Kidney epithelial cell (primary cell): ENCODE results near the gene PPP1R14C. TPM values are rescaled to one million over a fixed set of nuclear protein-coding genes. Genes with fewer than 3 reads are reported as not detected.
A peak's percentile ranks its signal among the peaks of the same experiment; 100 is the strongest.

Experiments
- DNase-seq: peaks from one replicate; pipeline ENCODE4 v3.0.0-alpha.2; 2010; ENCODE audit warnings: low read depth
- H3K27me3 ChIP-seq: 2 replicates; pipeline ENCODE4 v1.6.0; 2011; ENCODE audit warnings: low read length; ENCODE audit not compliant: control insufficient read depth, insufficient read depth
- H3K36me3 ChIP-seq: 2 replicates; pipeline ENCODE4 v1.5.1; 2011; ENCODE audit warnings: low read length; ENCODE audit not compliant: control insufficient read depth, insufficient read depth
- H3K4me3 ChIP-seq: 2 replicates; pipeline ENCODE4 v1.5.1; 2011; ENCODE audit warnings: low read depth, mild to moderate bottlenecking, control low read depth, low read length
- total RNA-seq: library from RNA; depleted of rRNA; stranded (reverse); fragments of >200 nt; gene quantifications from 2 replicates; pipeline ENCODE4 v1.2.3, GENCODE V29; 2015
- TF ChIP-seq, protein P1 (sequence below): IDR thresholded peaks from 2 replicates; pipeline ENCODE4 v1.5.1; 2011; ENCODE audit warnings: mild to moderate bottlenecking, moderate library complexity, low read length, control low read depth, inconsistent platforms; ENCODE audit not compliant: insufficient read depth, poor library complexity, severe bottlenecking

PPP1R14C gene, protein sequence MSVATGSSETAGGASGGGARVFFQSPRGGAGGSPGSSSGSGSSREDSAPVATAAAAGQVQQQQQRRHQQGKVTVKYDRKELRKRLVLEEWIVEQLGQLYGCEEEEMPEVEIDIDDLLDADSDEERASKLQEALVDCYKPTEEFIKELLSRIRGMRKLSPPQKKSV
- 37.0 and 45.5 TPM in 2 replicates for total RNA-seq

DNA sequence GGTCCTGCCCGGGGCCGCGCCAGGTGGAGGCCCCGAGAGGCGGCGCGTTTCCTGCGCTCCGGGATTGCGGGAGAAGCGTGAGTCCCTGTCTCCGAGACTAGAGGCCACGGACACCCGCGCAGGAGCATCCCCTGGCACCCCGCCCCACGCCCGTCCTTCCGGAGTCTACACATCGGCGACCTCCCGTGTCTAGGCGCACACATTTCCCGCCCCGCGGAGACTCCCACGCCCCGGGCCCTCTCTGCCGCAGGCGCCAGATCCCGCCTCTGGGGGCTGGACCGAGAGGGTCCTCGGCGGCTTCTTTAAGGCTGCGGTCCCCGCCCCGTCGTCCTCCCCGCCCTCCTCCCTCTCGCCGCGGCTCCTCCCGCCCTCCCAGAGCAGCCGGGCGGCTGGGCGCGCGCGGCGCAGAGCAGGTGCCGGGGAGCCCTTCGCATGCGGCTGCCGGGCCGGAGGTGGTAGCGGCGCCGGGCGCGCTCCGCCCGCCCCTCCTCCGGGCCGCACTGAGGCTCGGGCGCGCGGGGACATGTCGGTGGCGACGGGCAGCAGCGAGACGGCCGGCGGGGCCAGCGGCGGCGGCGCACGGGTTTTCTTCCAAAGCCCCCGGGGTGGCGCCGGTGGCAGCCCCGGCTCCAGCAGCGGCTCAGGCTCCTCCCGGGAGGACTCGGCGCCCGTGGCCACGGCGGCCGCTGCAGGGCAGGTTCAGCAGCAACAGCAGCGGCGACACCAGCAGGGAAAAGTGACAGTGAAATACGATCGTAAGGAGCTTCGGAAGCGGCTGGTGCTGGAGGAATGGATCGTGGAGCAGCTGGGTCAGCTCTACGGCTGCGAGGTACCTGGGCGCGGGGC lies at the start of gene PPP1R14C:
Gene PPP1R14C (plus strand): TSS at position 375 of the 846 bp plus-strand sequence. CDS start 149 bp downstream, at position 524.
- TF ChIP-seq, protein P1, sequence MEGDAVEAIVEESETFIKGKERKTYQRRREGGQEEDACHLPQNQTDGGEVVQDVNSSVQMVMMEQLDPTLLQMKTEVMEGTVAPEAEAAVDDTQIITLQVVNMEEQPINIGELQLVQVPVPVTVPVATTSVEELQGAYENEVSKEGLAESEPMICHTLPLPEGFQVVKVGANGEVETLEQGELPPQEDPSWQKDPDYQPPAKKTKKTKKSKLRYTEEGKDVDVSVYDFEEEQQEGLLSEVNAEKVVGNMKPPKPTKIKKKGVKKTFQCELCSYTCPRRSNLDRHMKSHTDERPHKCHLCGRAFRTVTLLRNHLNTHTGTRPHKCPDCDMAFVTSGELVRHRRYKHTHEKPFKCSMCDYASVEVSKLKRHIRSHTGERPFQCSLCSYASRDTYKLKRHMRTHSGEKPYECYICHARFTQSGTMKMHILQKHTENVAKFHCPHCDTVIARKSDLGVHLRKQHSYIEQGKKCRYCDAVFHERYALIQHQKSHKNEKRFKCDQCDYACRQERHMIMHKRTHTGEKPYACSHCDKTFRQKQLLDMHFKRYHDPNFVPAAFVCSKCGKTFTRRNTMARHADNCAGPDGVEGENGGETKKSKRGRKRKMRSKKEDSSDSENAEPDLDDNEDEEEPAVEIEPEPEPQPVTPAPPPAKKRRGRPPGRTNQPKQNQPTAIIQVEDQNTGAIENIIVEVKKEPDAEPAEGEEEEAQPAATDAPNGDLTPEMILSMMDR = peak; percentile 7

DNA sequence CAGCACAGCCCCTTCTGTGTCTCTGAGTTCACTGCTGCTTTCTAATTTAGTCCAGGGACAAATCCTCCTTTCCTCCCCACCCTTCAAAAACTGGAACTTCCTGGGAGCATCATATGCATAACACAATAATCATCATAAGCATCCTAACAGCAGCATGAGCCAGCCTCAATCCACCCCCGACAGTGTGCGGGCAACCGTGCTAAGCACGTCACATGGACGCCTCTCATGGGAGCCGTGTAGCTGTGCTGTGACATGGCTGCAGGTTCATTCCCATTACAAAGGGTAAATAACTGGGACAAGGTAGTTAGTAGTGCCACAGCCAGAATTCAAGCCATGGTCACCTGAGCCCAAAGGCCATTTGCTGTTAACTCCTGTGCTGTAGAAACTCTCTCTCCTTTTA lies 49.4 kb upstream of the PPP1R14C start:
- H3K36me3 ChIP-seq = no peaks in the 10 kb centered on the region
- TF ChIP-seq, protein P1 = no peak
- no peak for DNase-seq
- H3K4me3 ChIP-seq = no peak overlapping the region
- peaks cover 2% of the 10 kb centered on the region for H3K27me3 ChIP-seq

More for the DNA sequence above, at the start of gene PPP1R14C:
- no peaks in the 10 kb centered on the region for H3K27me3 ChIP-seq
- DNase-seq = no peak
- H3K36me3 ChIP-seq = no peaks in the 10 kb centered on the region
- H3K4me3 ChIP-seq = peak within 1 kb of the TSS; percentile 77

DNA sequence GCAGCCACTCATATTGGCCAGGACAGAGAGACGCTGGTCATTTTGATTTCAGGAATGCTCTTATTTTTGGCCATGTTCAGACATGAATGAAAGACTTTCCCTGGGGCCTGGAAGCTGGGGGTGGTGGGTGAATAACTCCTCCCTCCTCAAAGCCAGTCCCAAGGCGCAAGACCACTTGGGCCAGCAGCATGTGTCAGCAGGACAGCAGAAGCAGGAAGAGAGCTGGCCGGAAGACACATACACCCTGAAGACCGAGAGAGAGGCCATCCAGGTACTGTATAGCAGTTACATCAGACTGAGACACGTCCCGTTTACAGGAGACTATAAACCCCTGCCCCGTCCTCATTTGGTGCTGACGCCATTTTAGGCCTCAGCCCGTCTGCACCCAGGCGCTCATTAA lies 44.7 kb upstream of the PPP1R14C start:
- TF ChIP-seq, protein P1 = no peak
- no peak overlapping the region for H3K4me3 ChIP-seq
- no peaks in the 10 kb centered on the region for H3K36me3 ChIP-seq
- DNase-seq = no peak
- peaks cover 2% of the 10 kb centered on the region for H3K27me3 ChIP-seq

DNA sequence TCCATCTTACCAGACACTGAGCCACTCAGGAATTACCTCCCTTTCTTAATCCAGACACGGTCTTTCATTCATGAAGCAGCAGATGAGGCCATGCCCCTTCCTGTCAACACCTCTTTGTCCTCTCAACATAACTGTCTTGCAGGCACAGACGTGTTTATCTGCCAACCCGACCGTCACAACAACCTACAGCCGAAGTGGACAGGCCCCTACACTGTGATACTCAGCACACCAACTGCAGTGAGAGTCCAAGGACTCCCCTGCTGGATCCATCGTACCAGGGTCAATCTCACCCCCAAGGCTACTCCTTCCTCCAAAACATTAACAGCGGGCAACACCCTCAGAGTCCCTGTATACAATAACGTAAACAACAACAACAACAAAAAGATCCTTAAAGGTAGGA lies 43.3 kb upstream of the PPP1R14C start:
- Histone ChIP-seq H3K36me3 (no peaks in the 10 kb centered on the region), H3K27me3 (peaks cover 2% of the 10 kb centered on the region), H3K4me3 (no peak overlapping the region)
- no peak for DNase-seq
- TF ChIP-seq, protein P1 = no peak

DNA sequence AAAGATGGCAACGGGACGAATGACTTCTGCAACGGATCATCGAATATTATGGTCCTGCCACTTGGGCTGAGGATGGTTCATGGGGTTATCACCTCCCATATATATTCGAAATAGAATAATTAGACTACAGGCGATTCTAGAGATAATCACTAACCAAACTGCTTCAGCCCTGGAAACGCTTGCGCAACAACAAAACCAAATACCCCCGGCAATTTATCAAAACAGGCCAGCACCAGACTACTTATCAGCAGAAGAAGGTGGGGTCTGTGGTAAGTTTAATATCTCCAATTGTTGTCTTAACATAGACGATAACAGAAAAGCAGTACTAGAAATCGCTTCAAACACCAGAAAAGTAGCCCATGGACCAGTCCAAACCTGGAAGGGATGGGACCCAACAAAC lies 42.9 kb upstream of the PPP1R14C start:
- TF ChIP-seq, protein P1 = no peak
- Histone ChIP-seq H3K4me3 (no peak overlapping the region), H3K36me3 (no peaks in the 10 kb centered on the region), H3K27me3 (no peaks in the 10 kb centered on the region)
- DNase-seq = no peak
